CD4-positive, alpha-beta T cell treated with Interleukin-2 at 100 ng/mL for 4 hours (primary cell): ENCODE data around the gene LRFN4.

Experiments
- DNase-seq: peaks from one replicate; pipeline ENCODE4 v3.0.0-alpha.2; 2020; ENCODE audit warnings: low spot score

Gene LRFN4

DNA sequence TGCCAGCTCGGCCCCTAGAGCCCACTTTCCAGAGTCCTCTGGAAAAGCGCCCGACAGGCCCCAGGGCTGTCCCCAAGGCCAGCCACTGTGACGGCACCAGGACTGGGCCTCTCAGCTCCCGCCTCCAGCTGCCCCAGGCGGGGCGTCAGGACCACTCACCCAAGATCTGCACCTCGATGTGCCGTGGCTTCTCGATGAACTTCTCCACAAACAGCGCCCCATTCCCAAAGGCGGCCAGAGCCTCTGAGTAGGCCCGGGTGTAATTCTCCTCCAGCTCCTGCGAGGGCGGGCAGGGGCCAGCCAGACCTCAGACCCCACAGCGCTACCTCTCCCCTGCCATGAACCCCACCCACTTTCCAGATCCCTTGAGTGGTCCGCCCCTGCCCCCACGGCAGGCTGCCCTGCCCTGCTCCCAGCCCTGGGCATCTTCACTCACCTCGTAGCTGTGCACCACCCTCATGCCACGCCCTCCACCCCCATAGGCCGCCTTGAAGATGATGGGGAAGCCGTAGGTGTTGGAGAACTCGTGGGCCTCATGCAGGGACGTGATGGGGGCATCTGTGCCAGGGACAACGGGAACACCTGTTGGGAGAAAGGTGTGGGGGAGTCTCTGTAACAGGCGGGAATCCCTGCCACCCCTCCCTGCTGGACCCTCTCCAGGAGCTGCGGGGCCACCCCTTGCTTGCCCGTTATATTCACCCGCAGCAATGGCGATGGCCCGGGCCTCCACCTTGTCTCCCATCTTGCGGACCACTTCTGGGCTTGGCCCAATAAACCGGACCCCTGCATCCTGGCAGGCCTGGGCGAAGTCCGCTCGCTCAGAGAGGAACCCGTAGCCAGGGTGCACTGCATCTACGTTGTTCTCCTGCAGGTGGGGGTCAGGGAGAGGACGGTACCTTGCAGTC, 14.0 kb downstream of the LRFN4 start:
- DNase-seq = no peak

DNA sequence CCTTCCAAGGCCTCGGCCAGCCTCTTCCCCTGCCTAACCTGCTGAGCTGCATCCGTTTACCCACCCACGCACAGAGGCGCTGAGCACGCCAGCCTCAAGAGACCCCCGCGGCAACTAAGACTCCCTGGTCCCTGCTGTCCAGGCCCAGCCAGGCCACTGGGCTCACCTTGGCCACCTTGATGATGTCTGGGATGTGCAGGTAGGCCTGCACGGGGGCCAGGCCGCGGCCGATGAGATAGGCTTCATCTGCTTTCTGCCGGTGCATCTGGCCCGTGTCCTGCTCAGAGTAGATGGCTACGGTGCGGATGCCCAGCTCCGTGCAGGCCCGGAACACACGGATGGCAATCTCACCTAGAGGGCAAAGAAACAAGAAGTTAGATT, 14.6 kb downstream of the LRFN4 start:
- DNase-seq = no peak

DNA sequence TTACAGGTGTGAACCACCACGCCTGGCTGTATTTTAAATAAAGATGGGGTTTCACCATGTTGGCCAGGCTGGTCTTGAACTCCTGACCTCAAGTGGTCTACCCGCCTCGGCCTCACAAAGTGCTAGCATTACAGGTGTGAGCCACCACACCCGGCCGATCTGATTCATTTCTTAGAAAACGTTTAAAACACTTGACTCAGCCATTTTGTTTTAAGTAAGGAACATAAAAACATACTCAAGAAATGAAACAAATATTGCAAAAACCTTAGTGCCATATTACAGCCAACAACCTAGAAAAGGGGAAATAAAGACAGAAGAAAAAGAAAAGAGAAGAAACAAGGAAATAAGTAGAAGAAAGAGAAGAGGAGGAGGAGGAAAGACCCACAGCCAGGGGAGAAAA, 17.4 kb downstream of the LRFN4 start:
- DNase-seq = no peak

DNA sequence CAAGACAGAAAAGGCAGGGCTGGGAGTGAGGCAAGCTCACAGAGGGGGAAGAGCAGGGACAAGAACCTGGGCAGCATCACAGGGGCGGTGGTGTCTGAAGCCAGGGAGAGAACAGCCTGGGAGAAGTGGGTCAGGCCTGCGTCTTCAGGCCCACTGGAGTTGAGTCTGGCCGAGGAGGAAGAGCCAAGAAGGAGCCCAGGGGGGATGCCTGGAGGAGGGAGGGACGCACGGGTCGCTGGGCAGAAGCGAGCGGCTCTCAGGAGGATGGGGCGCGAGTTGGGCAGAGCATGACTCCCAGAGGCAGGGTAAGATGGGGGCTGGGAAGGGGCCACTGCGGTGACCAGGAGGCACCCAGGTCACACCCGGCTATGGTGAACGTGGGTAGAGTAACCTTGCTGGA, 18.5 kb downstream of the LRFN4 start:
- DNase-seq = no peak

DNA sequence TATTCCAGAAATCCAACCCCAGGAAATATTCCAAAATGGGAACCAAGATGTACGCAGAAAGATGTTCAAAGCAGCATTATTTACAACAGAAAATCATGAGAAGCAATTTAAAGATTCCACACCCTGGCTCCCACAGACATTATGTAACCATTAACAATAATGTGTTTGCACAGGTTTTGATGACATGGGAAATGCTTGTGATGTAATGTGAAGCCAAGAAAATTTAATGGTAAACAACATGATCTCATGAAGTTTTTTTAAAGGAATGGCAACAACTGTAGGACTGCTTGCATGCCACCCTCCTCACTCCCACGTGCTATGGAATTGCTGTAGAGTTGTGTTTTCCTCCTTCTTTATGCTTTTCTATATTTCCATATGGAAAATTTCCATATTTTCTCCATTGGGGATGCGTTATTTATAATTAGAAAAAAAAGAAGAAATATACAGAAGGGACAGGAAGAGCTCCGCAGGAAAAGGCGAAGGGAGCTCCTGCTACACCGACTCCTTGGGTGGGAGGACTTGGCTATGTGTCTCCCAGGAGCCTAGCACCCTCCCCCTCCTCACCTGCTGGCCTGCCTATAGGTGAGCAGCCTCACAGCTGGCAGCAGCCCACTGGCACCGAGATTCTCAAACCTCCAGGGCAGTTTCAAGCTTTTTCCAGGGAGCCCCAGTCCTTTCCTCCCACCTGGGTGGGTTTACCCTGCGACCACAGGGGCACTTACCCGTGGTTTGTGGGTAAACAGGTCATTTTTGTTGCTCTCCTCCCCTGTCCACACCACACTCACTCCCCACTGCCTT, 20.9 kb downstream of the LRFN4 start:
- DNase-seq = no peak

DNA sequence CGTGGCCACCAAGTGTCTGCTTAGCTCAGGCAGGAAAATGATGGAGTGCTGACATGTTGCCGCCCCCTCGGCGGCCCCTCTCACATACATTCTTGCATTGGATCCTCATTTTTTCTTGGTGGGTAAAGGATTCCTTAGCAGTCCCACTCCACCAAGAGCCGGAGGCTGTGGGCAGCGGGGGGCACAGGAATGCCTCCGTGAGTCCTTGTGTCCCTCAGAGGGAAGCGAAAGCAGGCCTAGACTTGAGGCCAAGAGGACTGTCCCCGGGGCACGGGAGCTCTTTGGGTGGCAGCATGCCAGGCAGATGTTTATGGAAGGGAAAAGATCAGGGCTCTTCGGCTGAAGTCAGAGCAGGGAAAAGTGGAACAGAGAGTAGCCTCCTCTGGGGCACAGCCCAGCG, 21.6 kb downstream of the LRFN4 start:
- DNase-seq = no peak

DNA sequence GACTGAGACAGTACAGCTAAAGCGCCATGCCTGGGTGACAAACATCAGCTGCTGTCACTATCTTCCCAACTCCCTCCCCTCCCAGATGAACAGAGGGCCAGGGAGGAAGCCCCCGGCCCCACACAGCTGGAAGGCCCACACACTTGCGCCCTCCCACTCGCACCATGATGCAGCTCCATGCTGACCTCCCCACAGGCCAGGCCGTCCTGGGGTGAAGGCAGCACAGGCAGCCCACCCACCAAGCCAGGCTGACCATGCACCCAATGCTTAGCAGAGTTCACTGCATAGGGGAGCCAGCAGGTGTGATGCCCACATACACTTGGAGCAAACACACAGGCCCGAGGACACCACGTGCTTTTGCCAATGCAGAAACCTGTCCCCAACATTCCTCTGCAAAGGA, 22.1 kb downstream of the LRFN4 start:
- no peak for DNase-seq

DNA sequence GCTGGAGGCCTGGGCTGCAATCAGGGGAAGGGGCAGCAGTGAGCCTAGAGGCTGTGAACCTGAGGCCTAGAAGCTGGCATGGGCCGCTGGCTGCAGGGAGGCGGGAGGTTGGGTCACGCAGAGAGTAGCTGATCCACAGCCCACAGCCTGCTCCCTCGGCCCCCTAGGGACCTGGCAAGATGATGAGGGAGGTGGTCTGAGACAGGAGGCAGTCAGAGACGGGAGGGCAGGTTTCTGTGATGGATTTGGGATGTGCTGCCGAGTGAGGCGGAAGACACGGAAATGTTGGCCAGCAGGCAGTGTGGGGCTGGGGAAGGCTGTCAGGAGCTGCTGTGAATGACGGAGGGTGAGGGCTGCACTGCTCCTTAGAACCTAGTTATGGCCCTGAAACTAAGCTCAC, 22.7 kb downstream of the LRFN4 start:
- no peak for DNase-seq

DNA sequence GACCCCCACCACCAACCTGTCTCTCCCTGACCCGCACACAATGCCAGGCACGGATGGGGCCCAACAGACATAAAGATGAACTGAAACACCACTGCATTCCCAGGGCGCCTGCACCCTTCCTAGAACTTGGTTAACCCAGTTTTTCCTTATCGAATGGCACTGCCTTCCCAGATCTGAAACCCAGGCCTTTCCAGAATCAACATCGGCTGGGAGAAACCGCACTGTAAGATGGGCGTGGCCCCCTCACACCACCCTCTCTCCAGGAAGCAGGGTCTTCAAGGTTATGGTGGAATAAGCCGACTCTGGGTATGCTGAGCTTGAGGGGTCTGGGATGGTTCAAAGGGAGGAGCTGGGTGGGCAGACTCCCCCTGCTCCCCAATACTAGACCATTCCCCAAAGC, 23.1 kb downstream of the LRFN4 start:
- no peak for DNase-seq

DNA sequence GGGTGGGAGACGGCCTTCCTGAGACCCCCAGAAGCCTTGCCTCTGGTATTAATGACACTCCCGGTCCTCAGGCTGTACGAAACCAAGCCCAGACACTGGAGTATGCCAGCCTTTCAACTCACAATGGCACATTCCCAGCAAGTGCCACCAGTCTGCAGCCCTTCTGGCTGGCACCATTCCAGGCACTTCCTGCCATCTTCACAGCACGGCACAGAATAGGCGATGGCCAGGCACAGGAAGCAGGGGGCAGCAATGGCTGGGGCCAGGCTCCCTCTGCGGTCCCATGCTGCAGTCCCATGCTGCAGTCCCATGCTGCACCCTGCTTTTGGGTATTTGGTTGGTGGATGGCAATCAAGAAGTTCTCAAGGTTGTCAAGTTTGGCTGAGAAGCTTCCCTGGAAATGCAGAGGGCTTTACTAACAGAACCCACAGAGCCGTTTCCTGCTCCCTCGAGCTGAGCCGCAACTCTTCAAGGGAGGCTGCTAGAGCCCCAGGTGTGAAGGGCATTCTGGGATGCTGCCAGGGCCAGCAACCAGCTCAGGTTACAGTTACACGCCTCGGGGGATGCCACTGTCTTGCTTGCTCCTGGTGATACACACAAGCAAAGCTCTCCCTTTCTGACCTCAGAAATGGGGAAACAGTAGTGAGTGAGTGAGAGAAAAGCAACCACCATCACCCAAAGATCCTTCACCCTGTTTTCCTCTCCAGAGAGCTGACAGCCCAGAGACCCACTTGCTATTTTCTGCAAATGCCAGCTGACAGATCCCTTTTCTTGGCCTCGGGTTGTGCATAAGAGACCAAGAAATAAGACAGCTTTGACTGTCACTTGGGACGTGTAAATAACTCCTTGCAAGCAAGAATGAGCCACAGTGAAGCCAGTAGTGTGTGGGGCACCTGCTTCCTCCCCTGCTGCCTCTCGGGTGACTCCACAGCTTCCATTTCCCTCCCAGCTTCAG, 23.9 kb downstream of the LRFN4 start:
- no peak for DNase-seq

DNA sequence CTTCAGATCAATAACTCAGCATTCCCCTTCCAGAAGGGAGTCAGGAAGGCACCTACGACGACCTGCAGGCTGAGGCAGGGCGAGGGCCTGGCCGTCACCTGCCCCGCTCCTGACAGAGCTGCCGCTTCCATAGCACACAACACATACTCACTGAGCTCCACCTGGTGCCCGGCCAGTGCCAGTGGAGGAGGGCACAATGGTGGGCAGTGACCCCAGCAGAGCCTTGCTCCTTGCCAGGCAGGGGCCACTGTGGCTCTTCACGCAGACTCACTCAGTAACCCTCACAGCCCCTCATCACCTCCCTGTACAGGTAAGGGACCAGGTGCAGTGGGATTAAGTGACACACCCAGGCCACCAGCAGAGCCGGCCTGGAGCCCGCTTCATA, 24.6 kb downstream of the LRFN4 start:
- DNase-seq = no peak

DNA sequence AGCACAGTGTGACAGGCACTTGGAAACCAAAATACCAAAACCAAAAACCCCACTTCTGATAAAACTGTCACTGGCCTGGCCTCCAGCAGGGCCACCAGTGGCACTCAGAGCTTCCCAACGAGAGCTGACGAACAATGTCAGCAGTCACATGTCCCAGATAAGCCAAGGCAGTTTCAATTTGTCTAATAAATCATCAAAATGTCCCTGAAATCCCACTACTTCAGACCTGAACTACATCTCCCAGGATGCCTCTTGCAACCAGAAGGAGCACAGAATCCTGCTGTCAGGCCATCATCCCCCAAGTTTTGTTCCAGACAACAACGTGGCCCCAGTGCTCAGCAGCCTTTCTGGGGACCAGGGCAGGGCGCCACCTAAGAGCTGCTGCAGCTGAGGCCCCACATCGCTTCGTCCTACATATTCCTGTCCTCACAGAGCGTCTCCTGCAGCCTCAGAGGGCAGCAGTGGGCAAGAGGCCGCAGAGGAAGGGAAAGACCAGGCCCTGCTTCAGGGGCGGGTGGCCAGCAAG, 25.1 kb downstream of the LRFN4 start:
- no peak for DNase-seq

DNA sequence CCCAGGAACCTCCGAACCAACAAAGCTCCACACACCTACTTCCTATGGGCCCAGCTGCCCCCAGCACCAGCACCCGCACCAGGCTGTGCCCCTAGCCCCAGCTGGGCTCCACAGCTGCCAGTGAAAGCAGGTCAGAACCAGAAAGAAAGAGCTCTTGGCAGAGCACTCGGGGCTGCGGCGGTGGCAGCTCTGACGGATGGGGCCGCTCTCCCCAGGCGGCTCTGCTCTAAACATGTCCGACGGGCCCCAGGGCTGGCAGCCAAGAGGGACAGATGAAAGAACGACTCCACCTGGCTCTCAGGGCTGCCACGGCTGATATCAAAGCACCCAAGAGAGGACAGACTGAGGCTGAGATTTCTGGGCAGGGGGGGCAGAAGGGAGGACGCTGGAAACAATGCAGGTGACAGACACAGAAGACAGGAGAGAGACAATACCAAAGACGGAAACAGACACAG, 25.7 kb downstream of the LRFN4 start:
- DNase-seq = no peak

DNA sequence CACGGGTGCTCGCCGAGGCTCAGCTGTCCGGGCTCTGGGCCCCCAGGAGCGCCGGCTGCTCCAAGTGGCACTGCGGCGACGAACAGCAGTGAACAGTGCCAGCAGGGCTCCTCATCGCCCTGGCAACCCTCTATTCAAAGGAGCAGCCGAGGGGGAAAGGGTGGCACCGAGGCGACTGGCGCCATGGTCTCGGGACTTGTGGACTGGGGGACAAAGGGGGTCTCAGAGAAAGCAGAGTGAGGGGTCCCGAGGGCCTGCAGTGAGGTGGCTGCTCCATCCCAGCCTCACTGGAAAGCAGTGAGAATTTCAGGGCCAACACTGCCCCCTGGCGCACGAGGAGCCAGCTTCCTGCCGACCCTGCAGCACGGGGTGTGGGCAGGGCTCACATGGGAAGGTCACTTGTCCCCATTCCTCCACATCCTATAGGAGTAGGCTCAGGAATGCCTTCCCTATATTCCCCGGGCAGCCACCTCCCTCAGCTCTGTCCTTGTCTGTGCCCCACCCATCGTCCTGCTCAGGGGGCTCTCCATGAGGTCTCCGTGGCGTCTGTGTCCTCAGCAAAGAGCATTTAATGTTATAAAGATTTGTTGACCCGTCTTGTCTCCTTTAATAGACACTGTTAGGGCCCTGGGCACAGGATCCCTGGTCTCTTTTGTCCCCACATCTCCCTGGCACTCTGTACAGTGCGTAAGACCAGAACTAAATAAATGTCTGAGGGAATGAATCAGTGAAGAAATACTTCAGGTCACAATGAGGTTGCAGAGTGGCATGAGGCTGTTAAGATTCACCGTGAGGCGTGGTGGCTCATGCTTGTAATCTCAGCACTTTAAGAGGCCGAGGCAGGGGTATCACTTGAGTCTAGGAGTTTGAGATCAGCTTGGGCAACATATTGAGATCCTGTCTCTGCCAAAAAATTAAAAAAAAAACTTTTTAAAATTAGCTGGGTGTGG, 26.4 kb downstream of the LRFN4 start:
- peak; percentile 47 for DNase-seq

DNA sequence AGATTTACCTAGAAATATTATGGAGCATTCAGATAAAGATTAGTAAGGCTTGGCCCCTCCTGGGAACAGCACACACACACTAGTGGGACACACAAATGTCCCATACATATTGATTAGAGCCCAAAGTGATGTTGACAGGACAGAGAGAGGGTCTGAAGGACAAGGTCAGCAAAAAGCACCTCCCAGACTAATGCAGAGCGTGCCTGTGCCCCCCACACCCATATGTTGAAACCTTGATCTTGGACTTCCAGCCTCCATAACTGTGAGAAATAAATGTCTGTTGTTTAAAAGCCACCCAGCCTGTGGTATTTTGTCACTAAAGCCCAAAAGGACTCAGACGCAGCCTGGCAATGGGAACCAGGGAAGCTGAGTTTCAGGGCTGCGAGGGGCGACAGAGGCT, 27.6 kb downstream of the LRFN4 start:
- no peak for DNase-seq

DNA sequence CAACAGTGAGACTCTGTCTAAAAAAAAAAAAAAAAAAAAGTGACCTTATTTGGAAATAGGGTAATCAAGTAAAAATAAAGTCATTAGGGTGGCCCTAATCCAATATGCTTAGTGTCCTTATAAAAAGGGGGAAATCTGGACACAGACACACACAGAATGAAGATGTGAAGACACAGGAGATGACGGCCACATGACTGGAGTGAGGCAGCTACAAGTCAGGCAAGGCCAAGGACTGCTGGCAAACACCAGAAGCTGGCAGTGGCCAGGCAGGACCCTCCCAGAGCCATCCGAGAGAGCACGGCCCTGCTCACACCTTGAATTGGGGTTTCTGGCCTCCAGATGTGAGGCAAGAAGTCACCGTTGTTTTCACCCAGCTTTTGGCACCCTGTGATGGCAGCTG, 28.6 kb downstream of the LRFN4 start:
- no peak for DNase-seq

DNA sequence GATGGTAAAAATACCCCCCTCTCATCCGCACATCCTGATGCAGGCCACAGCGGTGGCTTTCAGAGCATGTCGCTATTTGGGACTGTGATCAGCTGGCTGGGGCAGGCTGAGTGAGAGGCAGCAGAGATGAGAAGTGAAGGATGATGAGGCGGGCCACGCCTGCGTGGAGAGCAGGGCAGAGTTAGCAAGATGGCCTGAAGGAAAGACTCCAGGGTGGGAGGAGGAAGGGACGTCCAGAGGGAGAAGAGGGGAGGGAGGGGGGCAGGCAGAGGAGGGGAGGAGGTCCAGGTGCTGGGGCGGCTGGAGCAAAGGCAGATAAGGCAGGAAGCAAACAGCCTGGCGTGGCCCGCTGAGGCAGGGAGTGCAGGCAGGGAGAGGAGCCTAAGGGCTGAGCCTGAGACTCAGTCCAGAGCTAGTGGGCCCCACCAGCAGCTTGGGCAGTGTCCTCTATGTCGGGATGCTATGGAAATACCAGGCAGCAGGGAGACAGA, 29.1 kb downstream of the LRFN4 start:
- no peak for DNase-seq

DNA sequence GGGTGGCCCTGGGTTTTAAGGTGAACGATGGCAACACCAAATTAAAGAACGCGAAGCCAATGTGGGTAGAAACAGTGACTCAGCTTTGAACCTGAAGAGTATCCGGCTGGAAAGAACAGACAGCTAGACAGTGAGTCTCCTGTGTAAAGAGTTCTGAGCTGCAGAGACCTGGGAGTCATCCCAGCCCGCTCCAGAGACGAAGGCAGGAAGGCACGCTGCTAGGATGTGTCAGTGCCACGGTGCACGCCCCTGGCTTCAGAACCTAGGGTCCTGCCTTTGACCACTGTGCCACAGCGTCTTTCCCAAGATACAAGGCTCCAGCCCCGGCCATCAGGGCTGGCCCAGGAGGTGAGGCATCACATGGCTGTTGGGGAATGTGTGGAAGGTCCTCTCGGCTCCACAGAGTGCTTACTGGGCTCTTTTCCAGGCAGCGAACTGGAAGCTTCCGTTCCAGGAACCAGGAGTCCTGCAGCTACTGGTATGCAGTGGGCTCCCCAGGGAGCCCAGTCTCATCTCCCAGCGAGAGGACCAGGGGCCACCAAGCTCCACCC, 29.9 kb downstream of the LRFN4 start:
- DNase-seq = no peak

DNA sequence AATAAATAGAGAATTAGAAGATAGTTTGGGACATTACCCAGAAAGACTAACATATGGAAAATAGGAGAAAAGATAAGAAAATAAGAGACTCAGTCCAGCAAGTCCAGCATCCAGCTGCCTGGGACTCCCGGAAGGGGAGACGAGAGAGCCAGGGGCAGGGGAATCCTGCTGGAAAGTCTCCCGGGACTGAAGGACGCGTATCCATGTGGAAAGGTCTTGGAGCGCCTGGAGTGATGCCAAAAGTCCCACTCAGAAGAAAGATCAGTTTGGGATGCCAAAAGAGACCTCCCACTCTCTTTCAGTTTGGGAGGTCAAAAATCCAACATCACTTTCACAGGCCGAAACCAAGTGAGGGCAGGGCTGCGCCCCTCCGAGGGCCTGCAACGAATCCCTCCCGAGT, 30.7 kb downstream of the LRFN4 start:
- no peak for DNase-seq

DNA sequence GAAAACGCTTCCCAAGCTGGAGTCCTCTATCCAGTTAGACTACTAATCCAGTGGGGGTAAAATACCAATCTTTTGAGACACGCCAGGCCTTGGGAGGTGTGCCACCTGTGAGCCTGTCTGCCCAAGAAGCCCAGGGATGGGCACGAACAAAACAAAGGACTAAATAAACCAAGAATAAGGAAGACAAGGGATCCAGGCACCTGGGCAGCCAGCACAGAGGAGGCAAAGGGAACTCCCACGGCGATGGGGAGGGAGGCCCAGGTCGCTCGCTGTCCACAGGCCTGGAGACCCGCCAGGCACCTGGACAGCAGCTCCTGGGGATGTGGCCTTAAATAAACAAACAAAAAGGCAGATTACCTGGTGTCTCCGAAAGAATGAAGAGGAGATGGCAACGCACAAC, 31.4 kb downstream of the LRFN4 start:
- no peak for DNase-seq
